Mesendoderm (in vitro differentiated cells): ENCODE measurements around the gene LCLAT1. TPM values are rescaled to one million over a fixed set of nuclear protein-coding genes. Genes with fewer than 3 reads are reported as not detected.

Experiments
- DNase-seq: peaks from one replicate; pipeline ENCODE4 v3.0.0; 2013
- H2AK5ac ChIP-seq: 2 replicates; pipeline ENCODE4 v1.6.1; 2013; ENCODE audit warnings: low read length, inconsistent platforms
- H2BK120ac ChIP-seq: 2 replicates; pipeline ENCODE4 v1.6.1; 2013; ENCODE audit warnings: low read depth, mild to moderate bottlenecking, low read length, moderate library complexity, mixed read lengths
- H2BK15ac ChIP-seq: replicated peaks from 2 replicates; pipeline ENCODE4 v1.6.1; 2013; ENCODE audit warnings: low read depth, mild to moderate bottlenecking, moderate library complexity
- H2BK5ac ChIP-seq: 2 replicates; pipeline ENCODE4 v1.6.1; 2013; ENCODE audit warnings: low read length, inconsistent platforms
- H3K18ac ChIP-seq: 2 replicates; pipeline ENCODE4 v1.6.1; 2013; ENCODE audit warnings: mild to moderate bottlenecking, low read length, mixed read lengths
- H3K23ac ChIP-seq: one replicate; pipeline ENCODE4 v1.6.1; 2013; ENCODE audit warnings: low read length
- H3K27ac ChIP-seq: 2 replicates; pipeline ENCODE4 v1.5.1; 2013; ENCODE audit warnings: low read depth, mild to moderate bottlenecking, inconsistent platforms, low read length, moderate library complexity
- H3K27me3 ChIP-seq: 2 replicates; pipeline ENCODE4 v1.6.1; 2013; ENCODE audit warnings: low read length, control low read depth, mild to moderate bottlenecking, inconsistent platforms; ENCODE audit not compliant: insufficient read depth, poor library complexity
- H3K36me3 ChIP-seq: 2 replicates; pipeline ENCODE4 v1.6.1; 2013; ENCODE audit warnings: low read length, inconsistent platforms; ENCODE audit not compliant: control insufficient read depth, insufficient read depth
- H3K4ac ChIP-seq: one replicate; pipeline ENCODE4 v1.6.1; 2013; ENCODE audit warnings: low read depth, mild to moderate bottlenecking, low read length, moderate library complexity
- H3K4me1 ChIP-seq: 2 replicates; pipeline ENCODE4 v1.6.1; 2013; ENCODE audit warnings: low read depth, low read length, inconsistent platforms; ENCODE audit not compliant: control insufficient read depth
- H3K4me2 ChIP-seq: 2 replicates; pipeline ENCODE4 v1.6.1; 2013; ENCODE audit warnings: low read length
- H3K4me3 ChIP-seq: 2 replicates; pipeline ENCODE4 v1.5.1; 2013; ENCODE audit warnings: mild to moderate bottlenecking, low read length
- H3K56ac ChIP-seq: one replicate; pipeline ENCODE4 v1.6.1; 2013; ENCODE audit warnings: low read length
- H3K79me1 ChIP-seq: 2 replicates; pipeline ENCODE4 v1.6.1; 2013; ENCODE audit warnings: low read length, inconsistent platforms
- H3K79me2 ChIP-seq: 2 replicates; pipeline ENCODE4 v1.6.1; 2013; ENCODE audit warnings: mild to moderate bottlenecking, low read length; ENCODE audit not compliant: control insufficient read depth, insufficient read depth
- H3K9ac ChIP-seq: 2 replicates; pipeline ENCODE4 v1.6.1; 2013; ENCODE audit warnings: low read length, inconsistent platforms
- H4K5ac ChIP-seq: one replicate; pipeline ENCODE4 v1.6.1; 2013; ENCODE audit warnings: low read length
- H4K8ac ChIP-seq: one replicate; pipeline ENCODE4 v1.6.1; 2013; ENCODE audit warnings: low read depth, mild to moderate bottlenecking, control low read depth, low read length, moderate library complexity
- WGBS: extraction: QIAGEN DNeasy Blood & Tissue Kit; methylation state at CpG from one replicate; pipeline ENCODE4 v1.1.7; 2013; ENCODE audit warnings: low lambda C conversion rate, missing lambda C conversion rate; ENCODE audit not compliant: insufficient coverage; ENCODE audit errors: extremely low coverage; 5-methylcytosine and 5-hydroxymethylcytosine counted together
- polyA plus RNA-seq, 2 experiments: library from polyadenylated mRNA; stranded (reverse); fragments of 200-250 nt; gene quantifications; one replicate each; pipeline ENCODE4 v1.2.3, GENCODE V29; 2013

Gene LCLAT1
- polyA plus RNA-seq (2013, experiment 1 of 2), result 9.6 TPM
- 9.2 TPM for polyA plus RNA-seq (2013, experiment 2 of 2)

DNA sequence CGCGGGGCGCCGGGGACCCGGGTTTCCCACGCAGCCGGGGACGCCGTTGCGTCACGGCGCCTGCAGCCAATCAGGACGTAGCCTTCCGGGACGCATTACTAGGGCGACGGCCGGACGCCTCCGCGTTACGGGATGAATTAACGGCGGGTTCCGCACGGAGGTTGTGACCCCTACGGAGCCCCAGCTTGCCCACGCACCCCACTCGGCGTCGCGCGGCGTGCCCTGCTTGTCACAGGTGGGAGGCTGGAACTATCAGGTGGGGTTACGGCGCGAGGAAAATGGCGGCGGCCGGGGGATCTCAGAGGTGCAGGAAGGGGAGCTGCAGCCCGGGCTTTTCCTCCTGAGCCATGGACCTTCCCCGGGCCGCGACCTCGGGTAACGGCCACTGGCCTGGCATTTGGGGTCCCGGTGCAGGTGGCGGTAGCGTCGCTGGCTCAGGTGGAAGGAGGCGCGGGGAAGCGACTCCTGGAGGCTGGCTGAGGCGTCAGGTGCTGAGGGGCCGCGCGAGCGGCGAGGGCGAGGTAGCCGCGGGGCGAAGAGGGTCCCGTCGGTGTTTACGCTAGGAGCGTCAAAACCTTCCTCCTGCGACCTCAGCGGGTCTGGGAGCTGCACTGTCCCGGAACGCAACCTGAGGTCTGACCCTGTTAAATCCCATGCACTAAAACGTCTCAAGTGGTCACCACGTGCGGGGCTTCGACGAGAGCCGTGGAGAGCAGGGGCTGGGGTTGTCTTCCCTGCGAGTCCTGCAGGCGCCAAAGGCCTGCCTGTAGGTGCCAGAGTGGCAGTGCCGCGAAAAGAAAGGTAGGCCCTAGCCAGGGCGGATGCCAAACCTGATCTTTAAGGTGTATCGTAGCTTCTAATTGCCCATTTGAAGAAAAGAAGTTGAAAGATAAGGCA lies at the start of gene LCLAT1:
TSS of gene LCLAT1 (plus strand) at position 98 of the 897 bp plus-strand sequence. CDS start 78,345 bp downstream, outside the sequence.
- Histone ChIP-seq H3K18ac (peak within 1 kb of the TSS; percentile 56), H3K79me1 (peaks cover 16% of the 10 kb centered on the region), H3K9ac (peak within 1 kb of the TSS; percentile 87), H3K27ac (no peak within 1 kb of the TSS), H3K4ac (peak within 1 kb of the TSS; percentile 37), H3K27me3 (no peaks in the 10 kb centered on the region), H4K5ac (peak within 1 kb of the TSS; percentile 47), H4K8ac (peak within 1 kb of the TSS; percentile 94), H2BK5ac (peak within 1 kb of the TSS; percentile 48), H3K4me3 (peak within 1 kb of the TSS; percentile 84), H3K56ac (peak within 1 kb of the TSS; percentile 98), H3K23ac (peak within 1 kb of the TSS; percentile 96), H2BK15ac (no peak within 1 kb of the TSS), H3K4me1 (peaks cover 4% of the 10 kb centered on the region), H2BK120ac (no peak within 1 kb of the TSS), H3K79me2 (peaks cover 19% of the 10 kb centered on the region), H3K36me3 (no peaks in the 10 kb centered on the region), H3K4me2 (peak within 1 kb of the TSS; percentile 94), H2AK5ac (peak within 1 kb of the TSS; percentile 64)
- WGBS, result no CpG with 5 or more reads among the region's 83 CpGs
- DNase-seq, result peak; percentile 81

DNA sequence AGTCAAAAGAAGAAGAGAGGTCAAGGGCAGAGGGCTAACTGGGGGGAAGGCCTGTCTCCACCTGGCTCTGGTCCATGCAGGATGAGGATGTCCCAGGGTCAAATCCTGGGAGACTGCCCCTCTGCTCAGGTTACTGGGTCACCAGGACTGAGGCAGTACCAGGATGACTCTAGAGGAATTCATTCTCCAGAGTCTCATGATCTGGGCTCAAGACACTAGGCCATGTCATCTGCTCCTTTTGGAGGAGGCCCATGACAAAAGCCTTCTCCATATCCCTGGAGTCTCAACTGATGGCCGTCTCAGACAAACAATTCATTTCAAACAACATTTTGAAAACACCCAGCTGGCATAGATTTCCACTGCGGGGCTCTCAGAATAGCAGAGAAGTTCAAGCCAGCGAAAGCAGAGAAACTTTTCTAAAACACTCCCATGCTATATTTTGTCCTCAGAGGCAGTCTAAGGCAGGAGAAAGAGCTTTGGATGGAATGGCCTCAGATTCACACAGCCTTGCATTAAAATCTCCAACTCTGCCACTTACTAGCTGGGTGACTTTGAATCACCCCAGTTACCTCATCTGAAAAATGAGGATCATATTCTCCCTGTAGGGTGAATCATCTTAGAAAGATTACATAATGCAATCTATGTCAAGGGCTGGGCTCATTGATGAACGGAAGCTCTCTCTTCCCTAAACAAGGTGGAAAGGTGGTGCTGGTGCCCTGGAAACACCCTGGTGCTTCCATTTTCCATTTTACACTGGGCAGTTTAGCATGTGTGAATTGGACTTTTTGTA lies 48.8 kb upstream of the LCLAT1 start:
- H3K4me3 ChIP-seq, result no peak overlapping the region
- H4K8ac ChIP-seq, result no peak overlapping the region
- H3K4me2 ChIP-seq, result no peak overlapping the region
- H3K36me3 ChIP-seq, result no peaks in the 10 kb centered on the region
- DNase-seq, result no peak
- H2AK5ac ChIP-seq, result no peak overlapping the region
- no peaks in the 10 kb centered on the region for H3K79me1 ChIP-seq
- H3K79me2 ChIP-seq, result no peaks in the 10 kb centered on the region
- no peaks in the 10 kb centered on the region for H3K4me1 ChIP-seq
- H3K27me3 ChIP-seq, result no peaks in the 10 kb centered on the region
- WGBS, result no CpG with 5 or more reads among the region's 4 CpGs
- H2BK120ac ChIP-seq, result no peak overlapping the region
- no peak overlapping the region for H3K18ac ChIP-seq
- no peak overlapping the region for H3K56ac ChIP-seq
- H2BK15ac ChIP-seq, result no peak overlapping the region
- no peak overlapping the region for H3K27ac ChIP-seq
- H3K4ac ChIP-seq, result no peak overlapping the region
- no peak overlapping the region for H4K5ac ChIP-seq
- H3K9ac ChIP-seq, result no peak overlapping the region
- H3K23ac ChIP-seq, result no peak overlapping the region
- no peak overlapping the region for H2BK5ac ChIP-seq

- Histone ChIP-seq H3K79me1 (no peaks in the 10 kb centered on the region), H3K4me3 (no peak overlapping the region), H3K4me1 (peaks cover 2% of the 10 kb centered on the region), H2BK5ac (no peak overlapping the region), H4K8ac (no peak overlapping the region), H3K4ac (no peak overlapping the region), H3K36me3 (no peaks in the 10 kb centered on the region), H2BK120ac (no peak overlapping the region), H2AK5ac (no peak overlapping the region), H3K18ac (no peak overlapping the region), H2BK15ac (no peak overlapping the region), H3K23ac (no peak overlapping the region), H3K27ac (no peak overlapping the region), H3K56ac (no peak overlapping the region), H3K9ac (no peak overlapping the region), H4K5ac (no peak overlapping the region), H3K4me2 (no peak overlapping the region), H3K79me2 (no peaks in the 10 kb centered on the region), H3K27me3 (no peaks in the 10 kb centered on the region)
- no CpG with 5 or more reads among the region's 11 CpGs for WGBS
- DNase-seq, result no peak
Observed at GRCh38 chr2:30400151-30400954, 46.7 kb upstream of the LCLAT1 start.

GRCh38 chr2:30402441-30403182 lies 44.4 kb upstream of the LCLAT1 start:
- no peak overlapping the region for H3K56ac ChIP-seq
- H3K4me1 ChIP-seq, result peaks cover 2% of the 10 kb centered on the region
- no peak overlapping the region for H2BK15ac ChIP-seq
- no peak overlapping the region for H3K4ac ChIP-seq
- H3K79me1 ChIP-seq, result no peaks in the 10 kb centered on the region
- H3K4me3 ChIP-seq, result no peak overlapping the region
- no peaks in the 10 kb centered on the region for H3K36me3 ChIP-seq
- no peak overlapping the region for H2BK120ac ChIP-seq
- no CpG with 5 or more reads among the region's 5 CpGs for WGBS
- no peaks in the 10 kb centered on the region for H3K27me3 ChIP-seq
- no peak overlapping the region for H3K18ac ChIP-seq
- H3K27ac ChIP-seq, result no peak overlapping the region
- no peak overlapping the region for H4K8ac ChIP-seq
- DNase-seq, result no peak
- H4K5ac ChIP-seq, result no peak overlapping the region
- H3K79me2 ChIP-seq, result no peaks in the 10 kb centered on the region
- H2BK5ac ChIP-seq, result no peak overlapping the region
- no peak overlapping the region for H3K9ac ChIP-seq
- H3K23ac ChIP-seq, result no peak overlapping the region
- H3K4me2 ChIP-seq, result no peak overlapping the region
- H2AK5ac ChIP-seq, result no peak overlapping the region
